ENCODE results near the gene TEX9.

- no peak for TF ChIP-seq CTCF (conservative IDR thresholded peaks at IDR 0.05 in 1 of 2, IDR thresholded peaks at IDR 0.05 in 1 of 2; ENCODE audit: low read depth in 1 of 2, low read length in 2 of 2)
- no peak for TF ChIP-seq EZH2 (IDR thresholded peaks at IDR 0.05; ENCODE audit: low read length, missing control alignments)
These were observed 99.8 kb downstream of the TEX9 start, which contains the start of gene MNS1 for GRCh38 chr15:56464893-56465520.
